ENCODE measurements around the gene SLC6A3. TPM values are rescaled to one million over a fixed set of nuclear protein-coding genes. Genes with fewer than 3 reads are reported as not detected.

SLC6A3 gene
- total RNA-seq, 1 experiment from 2014 or later: not detected

DNA sequence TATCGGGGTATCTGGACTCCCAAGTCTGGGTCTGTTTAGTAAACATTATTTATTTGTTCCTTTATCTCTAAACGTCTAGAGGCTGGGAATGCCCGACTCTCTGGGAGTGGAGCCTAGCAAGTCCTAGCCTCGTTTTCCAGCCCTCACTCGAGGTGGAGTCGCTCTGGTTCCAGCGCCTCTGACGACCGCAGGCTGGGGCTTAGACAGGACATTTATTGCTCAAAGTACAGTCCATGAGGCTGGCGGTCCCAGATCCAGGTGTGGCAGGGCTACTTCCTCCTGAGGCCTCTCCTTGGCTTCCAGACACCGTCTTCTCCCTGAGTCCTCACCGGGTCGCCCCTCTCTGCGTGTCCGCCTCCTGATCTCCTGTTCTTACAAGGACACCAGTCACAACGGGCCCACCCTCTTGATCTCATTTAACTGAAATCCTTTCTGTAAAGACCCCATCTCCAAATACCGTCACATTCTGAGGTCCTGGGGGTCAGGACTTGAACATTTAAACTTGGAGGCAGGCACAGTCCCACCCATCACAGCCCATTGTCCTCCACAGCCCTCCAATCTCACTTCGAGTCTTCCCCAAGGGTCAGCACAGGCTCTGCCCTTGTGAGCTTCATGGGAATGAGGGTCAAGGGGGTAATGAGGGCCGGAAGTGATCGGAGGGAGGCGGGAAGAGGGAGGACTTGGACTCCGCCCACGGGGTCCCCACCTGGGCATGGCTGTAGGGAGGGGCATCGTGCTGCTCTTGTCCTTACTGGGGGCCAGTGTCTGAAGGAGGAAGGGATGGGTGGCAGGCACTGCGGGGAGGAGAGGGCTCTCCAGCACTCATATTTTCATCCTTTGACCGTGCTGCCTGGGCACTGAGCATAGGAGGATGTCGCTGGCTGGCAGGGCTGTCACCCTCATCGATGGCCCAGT is 88.1 kb downstream of the SLC6A3 start:
- DNase-seq (ENCODE audit: low read depth): no peak

DNA sequence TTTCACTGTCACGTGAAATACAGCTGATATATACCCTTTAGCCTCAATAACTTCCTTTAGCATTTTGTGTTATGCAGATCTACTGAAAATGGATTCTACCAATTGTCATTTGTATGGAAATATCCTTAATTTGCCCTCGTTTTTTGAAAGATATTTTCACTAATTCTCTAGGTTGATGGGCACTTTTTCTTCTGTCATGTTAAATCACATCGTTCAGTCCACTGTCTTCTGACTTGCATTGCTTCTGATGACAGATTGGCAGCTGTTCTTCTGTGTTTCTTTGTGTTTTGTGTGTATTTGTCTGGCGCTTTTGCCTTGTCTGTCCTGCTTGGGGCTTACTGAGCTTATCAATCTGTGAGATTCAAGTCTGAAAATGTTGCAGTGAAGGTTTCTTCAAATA is 90.7 kb downstream of the SLC6A3 start:
- DNase-seq (ENCODE audit: low read depth): no peak

DNA sequence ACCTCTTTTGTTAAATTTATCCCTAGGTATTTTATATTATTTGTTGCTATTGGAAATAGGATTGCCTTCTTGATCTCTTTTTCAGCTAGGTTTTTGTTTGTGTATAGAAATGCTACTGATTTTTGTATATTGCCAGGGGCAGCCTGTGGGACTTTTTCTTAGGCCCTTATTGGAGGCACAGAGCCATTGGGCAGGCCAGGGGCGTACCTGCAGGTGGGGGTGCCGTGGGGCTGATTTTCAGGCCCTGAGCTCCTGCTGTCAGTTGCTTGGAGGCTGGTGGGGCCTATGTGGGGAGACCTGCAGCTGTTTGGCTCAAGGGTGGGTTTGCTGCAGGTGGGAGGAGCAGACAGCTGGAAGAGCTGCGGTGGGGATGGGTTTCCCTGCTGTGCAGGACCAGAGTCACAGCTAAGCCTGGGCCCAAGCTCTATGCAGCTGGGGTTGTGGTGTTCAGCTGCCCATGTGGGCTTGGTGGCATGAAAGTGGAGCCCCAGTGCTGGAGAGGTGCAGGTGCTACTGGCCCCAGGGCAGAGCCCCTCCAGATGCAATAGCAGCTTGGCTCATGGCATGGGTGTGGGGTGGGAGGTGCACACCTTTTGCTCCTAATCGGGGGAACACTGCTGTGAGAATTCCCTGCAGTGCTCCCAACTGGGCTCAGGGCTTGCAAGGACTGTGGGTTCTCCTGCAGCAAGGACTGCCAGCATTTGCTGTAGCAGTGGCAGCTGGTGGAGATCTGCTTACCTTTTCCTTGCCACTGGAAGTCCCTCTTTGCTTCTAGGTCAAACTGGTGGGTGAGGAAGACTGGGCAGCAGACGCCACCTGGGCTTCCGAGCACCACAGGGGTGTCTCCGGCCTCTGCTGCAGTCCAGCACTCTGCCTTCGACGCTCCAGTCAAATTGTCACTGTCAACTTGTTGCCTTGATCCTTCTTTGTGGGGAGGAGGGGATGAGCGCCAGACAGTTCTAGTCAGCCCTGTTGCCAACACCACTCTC is 92.7 kb downstream of the SLC6A3 start:
- DNase-seq (ENCODE audit: low read depth): no peak

DNA sequence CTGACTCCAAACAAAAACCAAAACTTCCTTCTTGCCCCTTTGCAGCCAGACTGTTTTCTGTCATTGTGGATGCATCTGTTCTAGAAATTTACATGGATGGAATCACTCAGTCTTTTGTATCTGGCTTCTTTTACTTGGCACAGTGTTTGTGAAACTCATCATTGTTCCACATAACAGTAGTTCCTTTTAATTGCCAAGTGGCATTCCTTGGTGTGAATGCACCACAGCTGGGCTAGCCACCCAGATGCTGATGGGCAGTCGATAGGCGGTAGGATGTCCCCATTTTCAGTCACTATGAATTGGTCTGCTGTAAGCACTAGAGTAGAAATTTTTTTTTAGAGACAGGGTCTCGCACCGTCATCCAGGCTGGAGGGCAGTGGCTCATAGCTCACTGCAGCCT is 94.1 kb downstream of the SLC6A3 start:
- no peak for DNase-seq (ENCODE audit: low read depth)

DNA sequence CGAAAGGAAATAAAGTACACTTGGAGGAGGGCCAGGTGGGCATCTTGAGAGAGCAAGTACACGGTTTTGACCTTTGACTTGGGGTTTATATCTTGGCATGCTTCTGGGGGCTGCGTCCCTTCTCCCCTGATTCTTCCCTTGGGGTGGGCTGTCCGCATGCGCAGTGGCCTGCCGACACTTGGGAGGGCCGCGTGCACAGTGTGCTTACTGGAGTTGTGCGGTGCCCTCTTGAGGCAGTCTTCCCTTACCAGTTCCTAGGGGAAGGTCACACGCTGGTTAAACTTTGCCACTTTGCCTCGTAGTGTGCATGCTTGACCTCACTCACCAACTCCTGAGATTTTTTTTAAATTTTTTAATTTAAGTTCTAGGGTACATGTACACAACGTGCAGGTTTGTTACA is 96.0 kb downstream of the SLC6A3 start:
- DNase-seq (ENCODE audit: low read depth): no peak

DNA sequence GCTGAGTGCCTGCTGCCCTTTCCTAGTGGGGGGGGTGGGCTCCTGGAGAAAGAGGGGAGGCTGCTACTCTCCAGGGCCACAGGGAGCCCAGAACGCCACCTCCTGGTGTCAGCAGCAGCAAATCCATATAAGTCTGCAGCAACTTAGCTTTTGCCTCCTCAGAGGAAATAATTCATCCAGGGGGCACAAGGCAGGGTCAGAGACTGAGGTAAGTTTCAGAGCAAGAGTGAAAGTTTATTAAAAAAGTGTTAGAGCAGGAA is 96.3 kb downstream of the SLC6A3 start:
- no peak for DNase-seq (ENCODE audit: low read depth)

GRCh38 chr5:1347571-1347970 is 97.7 kb downstream of the SLC6A3 start:
- DNase-seq (ENCODE audit: low read depth): no peak

DNA sequence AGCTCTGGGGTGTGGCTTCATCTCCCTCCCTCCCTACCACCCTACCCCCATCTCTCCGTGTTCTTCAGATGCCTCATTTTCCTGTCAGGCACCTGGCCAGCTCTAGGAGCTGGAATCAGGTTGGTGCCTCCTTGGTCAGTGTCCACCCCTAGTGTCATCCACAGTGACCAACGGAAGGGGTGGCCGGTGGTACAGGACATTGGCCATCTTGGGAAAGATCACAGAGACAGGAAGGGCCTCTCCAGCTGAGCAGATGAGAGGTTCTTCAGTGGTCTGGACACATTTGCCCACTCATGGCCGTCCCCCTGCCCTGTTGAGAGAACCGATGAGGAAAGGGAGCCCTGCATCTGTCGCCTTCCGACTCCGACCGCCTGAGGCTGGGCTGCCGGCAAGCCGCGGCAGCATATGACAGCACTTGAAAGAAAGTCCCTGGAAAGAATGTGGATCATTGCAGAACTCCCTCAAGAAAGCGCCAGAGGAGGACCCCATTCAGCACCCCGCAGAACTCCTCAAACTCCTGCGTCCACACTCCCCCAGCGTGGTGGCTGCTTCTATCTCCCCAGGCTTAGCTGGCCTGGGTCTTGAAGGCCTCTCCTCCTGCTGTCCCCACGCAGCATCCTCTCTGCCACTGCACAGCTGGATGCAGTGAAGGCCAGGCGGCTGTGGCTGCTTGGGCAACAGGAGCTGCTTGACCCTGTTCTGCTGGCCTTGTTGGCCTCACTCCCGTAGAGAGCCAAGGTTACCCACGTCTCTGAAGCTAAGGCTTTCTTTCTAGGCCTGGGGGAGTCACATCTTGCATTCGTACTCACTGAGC is 98.4 kb downstream of the SLC6A3 start:
- DNase-seq (ENCODE audit: low read depth): no peak

GRCh38 chr5:1345876-1346626 is 99.2 kb downstream of the SLC6A3 start:
- DNase-seq (ENCODE audit: low read depth): no peak

DNA sequence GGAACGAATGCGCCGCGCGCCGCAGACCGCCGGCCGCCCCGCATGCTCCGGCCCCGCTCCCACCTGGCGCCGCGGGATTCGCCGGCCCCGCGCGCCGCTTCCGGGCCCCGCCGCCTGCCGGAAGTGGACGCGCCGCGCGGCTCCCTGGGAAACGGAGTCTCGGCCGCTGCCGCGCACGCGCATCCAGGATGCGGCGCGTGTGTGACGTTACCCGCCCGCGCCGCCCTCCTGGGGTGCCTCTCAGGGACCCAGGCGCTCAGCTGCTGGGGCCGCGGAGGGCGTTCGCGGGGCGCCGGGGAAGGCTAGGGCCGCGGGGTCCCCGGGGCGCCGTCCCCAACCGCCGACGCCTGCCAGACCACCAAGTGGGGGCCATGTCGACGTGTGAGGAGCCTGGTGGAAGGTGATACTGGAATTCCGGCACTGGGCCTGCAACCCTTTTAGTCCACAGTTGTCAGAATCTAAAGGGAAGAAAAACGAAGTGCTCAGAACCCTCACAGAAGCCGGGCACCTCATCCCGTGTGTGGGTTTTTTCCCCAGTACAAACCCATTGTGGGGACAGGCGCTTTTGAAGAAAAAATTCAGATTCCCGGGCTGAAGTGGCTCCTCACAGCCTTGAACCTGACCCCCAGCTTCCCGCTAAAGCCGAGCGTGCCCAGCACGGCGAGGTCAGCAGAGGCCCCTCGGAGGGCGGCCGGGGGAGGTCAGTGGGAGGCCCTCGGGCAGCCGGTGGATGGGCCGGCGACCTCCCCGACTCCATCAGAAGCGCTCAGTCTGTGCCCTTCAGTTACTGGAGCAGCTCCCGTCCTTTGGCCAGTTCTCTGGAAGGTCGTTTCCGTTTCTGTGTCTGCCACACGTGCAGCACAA is 100.0 kb downstream of the SLC6A3 start, which contains the start of gene CLPTM1L:
Gene CLPTM1L, minus strand, starts transcription at position 125 of the 864 bp plus-strand sequence. CDS start 258 bp downstream, outside the sequence.
- peak; percentile 80 for DNase-seq (ENCODE audit: low read depth)

GRCh38 chr5:1343931-1344901 is 101.0 kb downstream of the SLC6A3 start:
- peak; percentile 9 for DNase-seq (ENCODE audit: low read depth)

DNA sequence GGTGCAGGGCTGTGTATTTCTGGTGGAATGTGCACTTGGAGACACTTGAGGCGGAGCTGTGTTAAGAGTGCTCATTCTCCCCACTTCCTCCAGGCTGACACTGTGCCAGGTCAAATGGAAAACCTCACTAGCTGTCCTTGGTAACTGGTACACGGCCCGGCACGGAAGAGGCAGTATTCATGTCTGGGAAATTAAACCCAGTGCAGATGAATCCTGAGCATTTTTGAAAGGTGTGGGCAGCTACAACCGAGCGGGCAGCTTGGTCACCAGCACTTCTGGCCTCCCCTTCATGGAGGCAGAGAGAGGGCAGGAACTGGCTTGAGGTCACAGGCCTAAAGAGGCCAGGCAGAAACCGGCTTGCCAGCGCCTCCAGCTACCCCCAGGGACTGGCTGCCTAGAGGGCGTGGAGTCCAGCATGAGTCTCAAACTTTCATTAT is 101.9 kb downstream of the SLC6A3 start:
- no peak for DNase-seq (ENCODE audit: low read depth)

Other genes starting within 250 kb of the SLC6A3 start
- gene SLC6A19, start 243.8 kb downstream of the SLC6A3 start, total RNA-seq (2014; rRNA removed): not detected in 2 replicates
- not detected in 2 replicates for gene SLC6A18, start 220.1 kb downstream of the SLC6A3 start, total RNA-seq (2014; rRNA removed)
- 173 and 177 TPM in 2 replicates for gene TERT, start 150.4 kb downstream of the SLC6A3 start, total RNA-seq (2014; rRNA removed)
- 139 and 169 TPM in 2 replicates for gene CLPTM1L, start 100.3 kb downstream of the SLC6A3 start, total RNA-seq (2014; rRNA removed)
- 24.8 and 30.8 TPM in 2 replicates for gene LPCAT1, start 78.5 kb upstream of the SLC6A3 start, total RNA-seq (2014; rRNA removed)

Data from LHCN-M2 (cell line).